Hematopoietic multipotent progenitor cell treated with erythropoietin and hydrocortisone succinate and interleukin-3 and kit ligand, for 6 days (in vitro differentiated cells): Measurements from ENCODE around the gene DUSP16.

ENCODE experiments used
- DNase-seq: peaks from one replicate; pipeline ENCODE4 v3.0.0-alpha.2; 2015

The DUSP16 gene

DNA sequence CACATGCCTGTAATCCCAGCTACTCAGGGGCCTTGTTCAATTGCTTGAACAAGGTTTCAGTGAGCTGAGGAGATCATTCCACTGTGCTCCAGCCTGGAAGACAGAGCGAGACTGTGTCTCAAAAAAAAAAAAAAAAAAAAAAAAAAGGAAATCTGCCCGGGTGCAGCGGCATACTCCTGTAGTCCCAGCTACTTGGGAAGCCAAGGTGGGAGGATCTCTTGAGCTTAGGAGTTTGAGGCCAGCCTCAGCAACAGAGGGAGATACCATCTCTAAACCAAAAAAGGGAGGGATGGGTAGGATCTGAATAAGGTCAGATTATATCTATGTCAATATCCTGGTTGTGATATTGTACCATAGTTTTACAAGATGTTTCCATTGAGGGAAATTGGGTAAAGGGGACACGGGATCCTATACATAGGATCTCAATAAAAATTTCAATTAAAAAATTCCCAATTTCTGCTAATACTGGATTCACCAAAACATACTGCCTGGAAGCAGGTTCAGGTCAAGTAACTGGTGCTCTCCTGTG, 129.4 kb downstream of the DUSP16 start:
- DNase-seq: no peak

GRCh38 chr12:12432364-12432763, 130.3 kb downstream of the DUSP16 start:
- no peak for DNase-seq

- DNase-seq: no peak
Measured at GRCh38 chr12:12428961-12429657, 133.6 kb downstream of the DUSP16 start.

GRCh38 chr12:12428047-12428446, 134.6 kb downstream of the DUSP16 start:
- no peak for DNase-seq

DNA sequence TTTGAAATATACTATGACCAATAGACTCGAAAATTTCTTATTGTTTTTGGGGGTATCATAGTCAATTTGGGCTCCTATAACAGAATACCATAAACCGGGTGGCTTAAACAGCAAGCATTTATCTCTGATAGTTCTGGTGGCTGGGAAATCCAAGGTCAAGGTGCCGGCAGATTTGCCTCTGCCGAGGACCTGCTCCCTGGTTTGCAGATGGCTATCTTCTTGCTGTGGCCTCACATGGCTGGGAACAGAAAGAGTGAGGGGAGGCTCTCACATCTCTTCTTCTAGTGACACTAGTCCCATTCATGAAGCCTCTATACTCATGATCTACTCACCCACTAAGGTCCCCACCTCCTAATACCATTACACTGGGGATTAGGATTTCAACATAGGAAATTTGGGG, 135.1 kb downstream of the DUSP16 start:
- no peak for DNase-seq

- DNase-seq: no peak
Measured at GRCh38 chr12:12425616-12426015, 137.0 kb downstream of the DUSP16 start.

DNA sequence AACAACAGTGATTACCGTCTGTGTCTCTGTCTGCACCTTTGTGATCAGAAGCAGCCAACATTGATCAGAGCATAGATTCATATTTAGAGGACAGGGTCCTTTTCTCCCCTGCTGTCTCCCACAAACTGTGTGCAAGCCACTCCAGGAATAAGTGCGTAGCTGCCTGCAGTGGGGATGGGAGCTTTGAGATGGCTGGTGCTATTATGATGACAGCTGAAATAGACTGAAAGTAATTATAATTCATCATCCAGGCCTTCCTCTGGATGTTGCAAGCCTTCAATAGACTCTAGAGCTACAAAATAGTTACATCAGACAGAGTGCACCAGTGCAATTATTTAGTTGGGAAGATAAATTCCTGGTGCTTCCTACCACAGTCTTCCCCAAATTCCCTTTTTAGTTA, 137.7 kb downstream of the DUSP16 start:
- no peak for DNase-seq
